Gastroesophageal sphincter (tissue), 3 donors: ENCODE measurements around the gene CNTNAP2.

Experiments used
- EP300 ChIP-seq: sonication (generic); formaldehyde crosslinking; IDR thresholded peaks from one replicate; pipeline ENCODE4 v1.6.1; 2017; ENCODE audit warnings: antibody characterized with exemption, mild to moderate bottlenecking
- POLR2A ChIP-seq, 2 donors: fragments of 450-650 bp; IDR thresholded peaks; one replicate each; pipeline ENCODE4 v1.6.1; 2017; ENCODE audit warnings: antibody characterized with exemption in 2 of 2, mild to moderate bottlenecking in 2 of 2, moderate library complexity in 1 of 2
- POLR2AphosphoS5 ChIP-seq: sonication (generic); formaldehyde crosslinking; IDR thresholded peaks from one replicate; pipeline ENCODE4 v1.6.1; 2017; ENCODE audit warnings: antibody characterized with exemption
- TF ChIP-seq, protein P1 (sequence below), 4 experiments: fragments of 200-600 bp in 2 of 4; fragments of 450-650 bp in 2 of 4; sonication (generic) in 1 of 4; IDR thresholded peaks; one replicate each; pipeline ENCODE4 v1.5.1; 2017 to 2019; ENCODE audit warnings: antibody characterized with exemption in 4 of 4, mild to moderate bottlenecking in 2 of 4, moderate library complexity in 2 of 4

DNA sequence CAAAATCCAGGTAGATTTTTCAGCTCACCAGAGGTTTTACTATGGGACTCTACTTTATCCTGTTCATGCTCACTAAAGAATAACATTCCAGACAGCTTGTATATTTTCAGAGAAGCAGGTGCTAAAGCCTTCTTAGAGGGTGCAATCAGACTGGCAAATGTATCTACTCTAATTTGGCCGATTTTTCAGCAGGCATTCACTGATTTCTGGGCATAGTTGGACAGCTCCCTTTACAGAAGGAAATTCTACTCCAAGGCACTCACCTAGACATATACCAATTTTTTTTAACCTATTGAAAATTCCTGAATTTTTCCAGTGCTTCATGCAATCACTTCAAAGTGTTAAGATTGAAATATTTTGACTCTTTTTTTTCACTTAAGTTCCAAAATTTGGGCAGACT is 3.8 kb upstream of the CNTNAP2 start:
- TF ChIP-seq POLR2A (IDR thresholded peaks at IDR 0.05) (no peak), EP300 (no peak), POLR2AphosphoS5 (no peak)
- TF ChIP-seq, protein P1, sequence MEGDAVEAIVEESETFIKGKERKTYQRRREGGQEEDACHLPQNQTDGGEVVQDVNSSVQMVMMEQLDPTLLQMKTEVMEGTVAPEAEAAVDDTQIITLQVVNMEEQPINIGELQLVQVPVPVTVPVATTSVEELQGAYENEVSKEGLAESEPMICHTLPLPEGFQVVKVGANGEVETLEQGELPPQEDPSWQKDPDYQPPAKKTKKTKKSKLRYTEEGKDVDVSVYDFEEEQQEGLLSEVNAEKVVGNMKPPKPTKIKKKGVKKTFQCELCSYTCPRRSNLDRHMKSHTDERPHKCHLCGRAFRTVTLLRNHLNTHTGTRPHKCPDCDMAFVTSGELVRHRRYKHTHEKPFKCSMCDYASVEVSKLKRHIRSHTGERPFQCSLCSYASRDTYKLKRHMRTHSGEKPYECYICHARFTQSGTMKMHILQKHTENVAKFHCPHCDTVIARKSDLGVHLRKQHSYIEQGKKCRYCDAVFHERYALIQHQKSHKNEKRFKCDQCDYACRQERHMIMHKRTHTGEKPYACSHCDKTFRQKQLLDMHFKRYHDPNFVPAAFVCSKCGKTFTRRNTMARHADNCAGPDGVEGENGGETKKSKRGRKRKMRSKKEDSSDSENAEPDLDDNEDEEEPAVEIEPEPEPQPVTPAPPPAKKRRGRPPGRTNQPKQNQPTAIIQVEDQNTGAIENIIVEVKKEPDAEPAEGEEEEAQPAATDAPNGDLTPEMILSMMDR (IDR thresholded peaks at IDR 0.05) = no peak
